Right renal cortex interstitium (tissue), 3 donors: ENCODE data around the gene RCSD1. TPM values are rescaled to one million over a fixed set of nuclear protein-coding genes. Genes with fewer than 3 reads are reported as not detected.
"Not testable (repeated sequence)": the region's sequence is repeated elsewhere in the genome, so short reads cannot be mapped to it uniquely, and the experiment has no call there.

ENCODE experiments used
- DNase-seq, 3 donors: peaks; one replicate each; pipeline ENCODE4 v3.0.0-alpha.2; 2013; ENCODE audit warnings: low read depth in 3 of 3, low spot score in 2 of 3
- polyA plus RNA-seq, 3 donors: library from polyadenylated mRNA; unstranded; fragments of 120-200 nt; gene quantifications; one replicate each; pipeline ENCODE4 v1.2.1, GENCODE V29; 2013; ENCODE audit not compliant: insufficient read length in 3 of 3

Gene RCSD1
- polyA plus RNA-seq, 3 donors = 12.0 to 15.5 (median 13.5) TPM

DNA sequence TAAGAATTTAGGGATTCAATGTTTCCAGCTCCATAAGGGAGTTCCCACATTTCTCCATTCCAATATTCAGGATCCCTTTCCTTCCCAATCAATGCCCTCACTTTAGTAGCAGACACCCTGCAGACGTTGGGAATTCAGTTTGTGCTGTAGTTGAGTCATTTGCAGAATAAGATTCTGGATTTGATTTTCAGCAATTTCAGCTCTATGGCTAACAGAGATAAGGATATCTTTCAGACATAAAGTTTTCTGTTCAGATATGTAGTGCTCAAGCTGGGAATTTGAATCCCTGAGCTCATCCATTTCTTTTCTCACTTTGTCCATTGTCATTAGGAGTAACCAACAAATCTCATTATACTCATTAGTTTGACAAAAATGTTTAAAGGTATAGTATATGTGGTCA is 104.8 kb downstream of the RCSD1 start:
- DNase-seq = no peak

DNA sequence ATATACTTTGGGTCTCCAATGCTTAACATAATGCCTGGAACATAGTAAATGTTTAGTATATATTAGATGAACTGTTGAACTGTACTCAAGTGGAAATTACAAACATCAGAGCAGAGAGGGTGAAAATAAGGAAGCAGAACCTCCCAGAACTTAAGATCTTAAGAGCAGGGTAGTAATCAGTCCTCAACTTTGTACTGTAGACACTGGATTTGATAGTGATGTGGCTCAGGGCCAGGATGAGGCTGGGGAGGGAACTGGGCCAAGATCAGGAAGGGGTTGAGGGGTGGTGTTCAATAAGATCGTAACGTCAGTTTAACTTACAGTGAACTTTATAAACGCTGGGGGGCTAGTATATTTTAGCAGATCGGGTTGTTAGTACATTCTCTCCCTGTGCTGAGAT is 107.1 kb downstream of the RCSD1 start:
- no peak for DNase-seq

GRCh38 chr1:167738158-167738557 is 108.1 kb downstream of the RCSD1 start:
- DNase-seq = no peak

DNA sequence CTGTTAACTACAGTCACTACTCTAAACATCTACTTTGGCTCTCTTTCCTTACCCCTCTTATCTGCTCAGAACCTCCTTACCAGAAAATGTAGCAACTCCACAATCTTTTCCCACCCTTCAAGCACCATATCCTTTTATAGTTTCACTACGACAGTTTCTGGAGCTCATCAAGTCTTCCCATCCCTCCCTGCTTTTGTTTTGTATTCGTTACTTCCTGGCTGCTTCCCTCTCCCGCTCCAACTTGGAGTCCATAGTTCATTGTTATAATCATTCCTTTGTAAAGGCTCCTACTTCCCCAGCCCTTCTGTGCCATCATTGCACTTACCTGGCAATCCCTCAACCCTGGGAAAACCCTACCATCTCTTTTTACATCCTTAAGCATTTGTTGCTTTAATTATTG is 109.7 kb downstream of the RCSD1 start:
- no peak for DNase-seq

GRCh38 chr1:167741103-167741502 is 111.1 kb downstream of the RCSD1 start:
- DNase-seq = not testable (repeated sequence)

DNA sequence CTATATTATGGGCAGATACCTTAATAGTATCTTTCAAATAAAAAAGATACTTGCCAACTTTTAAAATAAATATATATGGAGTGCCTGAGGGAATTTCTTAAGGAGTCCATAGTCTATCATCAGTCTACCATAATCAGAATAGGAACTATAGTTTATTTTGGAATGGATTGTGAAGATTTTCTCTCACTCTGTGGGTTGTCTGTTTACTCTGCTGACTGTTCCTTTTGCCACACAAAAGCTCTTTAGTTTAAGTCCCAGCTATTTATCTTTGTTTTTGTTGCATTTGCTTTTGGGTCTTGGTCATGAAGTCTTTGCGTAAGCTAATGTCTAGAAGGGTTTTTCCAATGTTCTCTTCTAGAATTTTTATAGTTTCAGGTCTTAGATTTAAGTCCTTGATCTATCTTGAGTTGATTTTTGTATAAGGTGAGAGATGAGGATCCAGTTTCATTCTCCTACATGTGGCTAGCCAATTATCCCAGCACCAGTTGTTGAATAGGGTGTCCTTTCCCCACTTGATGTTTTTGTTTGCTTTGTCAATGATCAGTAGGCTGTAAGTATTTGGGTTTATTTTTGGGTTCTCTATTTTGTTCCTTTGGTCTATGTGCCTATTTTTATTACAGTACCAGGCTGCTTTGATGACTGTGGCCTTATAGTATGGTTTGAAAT is 112.5 kb downstream of the RCSD1 start:
- DNase-seq = not testable (repeated sequence)

DNA sequence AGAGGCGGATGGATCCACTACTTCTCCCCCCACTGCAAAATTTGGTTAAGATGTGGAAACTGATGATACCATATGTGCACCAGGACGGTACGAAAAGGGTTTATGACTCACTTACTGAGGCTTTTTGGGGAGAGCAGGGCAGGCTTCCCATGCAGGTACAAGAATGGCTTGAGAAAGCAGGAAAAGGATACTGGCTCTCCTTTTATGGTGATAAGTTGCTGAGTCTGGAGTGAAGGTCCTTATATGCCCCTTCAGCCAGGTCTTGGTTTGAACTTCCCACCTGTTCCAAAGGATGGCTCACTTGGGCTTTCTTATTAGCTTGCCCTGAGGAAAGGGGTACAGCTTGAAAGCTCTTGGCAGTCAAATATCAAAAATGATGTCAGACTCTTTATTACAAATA is 114.9 kb downstream of the RCSD1 start:
- DNase-seq = no peak

DNA sequence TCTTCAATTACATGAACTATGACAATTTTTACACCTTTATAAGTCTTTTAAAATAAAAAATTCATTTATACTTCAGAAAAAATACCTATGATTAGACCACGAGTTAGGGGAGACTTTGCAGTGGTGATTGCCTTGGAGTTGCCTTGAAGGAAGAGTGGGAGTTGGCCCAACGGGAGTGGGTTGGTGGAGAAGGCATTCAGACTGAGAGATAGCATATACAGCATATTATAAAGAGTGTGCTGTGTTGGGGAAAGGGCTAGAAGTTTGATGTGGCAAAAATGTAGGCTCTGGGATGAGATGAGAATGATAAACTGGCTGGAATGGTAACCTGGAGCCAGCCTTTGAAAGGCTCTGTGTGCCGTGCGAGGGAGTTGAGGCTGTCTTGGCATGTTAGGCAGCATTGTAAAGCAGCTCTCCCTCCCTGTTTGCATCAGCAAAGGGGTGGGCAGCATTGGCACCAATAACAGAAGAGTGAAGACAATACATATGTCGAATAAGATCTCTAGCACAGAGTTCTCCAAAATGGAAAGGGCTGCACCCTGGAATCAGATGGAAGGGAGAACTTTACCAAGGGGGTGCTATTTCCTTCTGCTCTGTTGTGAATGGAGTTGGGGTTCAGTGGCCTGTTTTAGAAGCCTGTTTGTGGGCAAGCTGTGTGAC is 116.1 kb downstream of the RCSD1 start:
- DNase-seq = no peak

DNA sequence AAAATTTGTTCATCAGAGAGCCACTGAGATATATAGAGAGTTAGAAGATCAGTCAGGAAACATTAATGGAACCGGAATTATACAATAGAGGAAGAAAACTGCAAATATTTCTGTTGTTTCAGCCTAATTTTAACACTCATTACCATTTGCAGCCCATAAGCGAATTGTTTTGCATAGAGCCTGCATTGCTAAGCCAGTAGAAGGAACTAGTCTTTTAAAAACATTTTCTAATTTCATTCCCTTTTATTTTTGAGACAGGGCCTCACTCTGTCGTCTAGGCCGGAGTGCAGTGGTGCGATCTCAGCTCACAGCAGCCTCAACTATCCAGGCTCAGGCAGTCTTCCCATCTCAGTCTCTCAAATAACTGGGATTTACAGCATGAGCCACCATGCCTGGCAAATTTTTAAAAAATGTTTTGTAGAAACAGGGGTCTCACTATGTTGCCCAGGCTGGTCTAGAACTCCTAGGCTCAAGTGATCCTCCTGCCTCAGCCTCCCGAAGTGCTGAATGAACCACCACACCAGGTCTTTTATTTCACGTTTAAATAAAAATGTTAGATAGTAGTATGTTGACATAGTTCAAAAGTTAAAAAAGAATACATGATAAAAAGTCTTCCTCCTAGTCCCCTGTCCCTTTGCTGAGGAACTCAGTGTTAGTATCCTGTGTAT is 117.1 kb downstream of the RCSD1 start:
- DNase-seq = no peak

GRCh38 chr1:167747988-167748387 is 118.0 kb downstream of the RCSD1 start:
- no peak for DNase-seq

- DNase-seq = no peak
Observed at GRCh38 chr1:167748906-167749305, 118.9 kb downstream of the RCSD1 start.

GRCh38 chr1:167749741-167750140 is 119.7 kb downstream of the RCSD1 start:
- DNase-seq = no peak

DNA sequence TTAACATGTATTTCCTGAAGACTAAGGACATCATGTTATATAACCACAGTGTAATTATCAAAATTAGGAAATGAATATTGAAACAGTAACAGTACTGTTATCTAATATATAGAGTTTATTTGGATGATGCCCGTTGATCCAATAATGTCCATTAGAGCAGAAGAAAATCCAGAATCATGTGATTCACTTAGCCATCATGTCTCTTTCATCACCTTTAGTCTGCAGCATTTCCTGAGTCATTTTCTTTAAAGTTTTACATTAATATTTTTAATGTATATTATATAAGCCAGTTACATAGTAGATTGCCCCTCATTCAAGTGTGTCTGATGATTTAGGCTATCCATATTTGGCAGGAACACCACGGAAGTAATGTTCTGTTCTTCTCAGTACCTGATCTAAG is 120.6 kb downstream of the RCSD1 start:
- DNase-seq = no peak

- DNase-seq = no peak
Observed at GRCh38 chr1:167751676-167752075, 121.6 kb downstream of the RCSD1 start.

DNA sequence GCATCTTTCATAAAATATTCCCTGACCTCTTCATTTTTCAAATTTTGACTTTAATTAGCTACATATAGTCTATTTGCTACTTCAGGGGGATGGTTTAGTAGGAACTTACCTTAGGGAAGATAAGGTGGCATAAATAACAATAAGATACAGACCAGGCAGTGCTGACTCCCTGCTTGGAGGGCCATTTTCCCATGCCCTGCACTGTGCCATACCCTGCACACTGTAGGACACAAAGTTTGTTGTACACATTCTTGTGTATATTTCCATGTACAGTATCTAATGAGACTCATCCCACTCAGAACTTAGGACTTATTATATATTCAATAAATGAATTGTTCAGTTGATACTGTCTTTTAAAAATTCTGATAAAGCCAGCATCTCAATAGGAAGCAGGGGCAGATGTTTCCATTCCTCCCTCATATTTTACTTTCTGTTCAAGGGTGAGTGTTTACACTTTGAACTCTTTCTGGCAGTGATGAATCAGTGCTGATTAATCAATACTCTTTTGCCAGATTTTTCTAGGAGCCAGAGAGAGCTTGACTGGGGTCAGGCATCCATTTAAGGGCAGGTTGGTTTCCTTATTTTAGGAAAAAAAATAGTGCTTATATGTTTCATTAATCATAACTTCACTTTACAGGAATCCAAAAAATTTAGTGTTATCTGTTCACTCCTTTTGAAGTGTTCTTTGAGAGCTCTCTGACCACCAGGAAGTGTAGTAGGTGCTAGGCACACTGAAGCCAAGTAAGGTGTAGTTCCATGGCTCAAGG is 122.4 kb downstream of the RCSD1 start:
- no peak for DNase-seq

DNA sequence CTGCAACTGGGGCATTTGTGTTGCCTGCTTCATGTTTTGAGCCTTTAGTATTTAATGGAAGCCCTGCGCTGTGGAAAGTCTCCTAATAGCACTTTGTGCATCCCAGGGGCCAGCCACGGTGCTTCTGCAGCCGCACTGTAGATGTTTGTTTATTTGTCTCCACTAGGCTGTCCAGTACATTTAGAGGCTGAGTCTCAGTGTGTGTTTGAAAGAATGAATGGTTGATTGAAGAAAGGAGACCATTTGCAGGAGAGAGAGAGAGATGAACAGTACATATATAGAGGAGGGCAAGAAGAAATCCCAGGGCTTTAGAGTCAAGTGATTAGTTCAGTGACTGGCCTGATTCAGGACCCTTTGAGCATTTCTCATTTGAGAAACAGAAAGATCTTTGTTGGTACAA is 125.6 kb downstream of the RCSD1 start:
- no peak for DNase-seq

Other genes with a start within 250 kb of the RCSD1 start
- gene CD247, start 111.7 kb upstream of the RCSD1 start, polyA plus RNA-seq = under 1 TPM; 0.37 to 0.92 (median 0.49) TPM
- 100 to 1,000 TPM; 113 to 130 (median 130) TPM for gene CREG1, start 76.5 kb upstream of the RCSD1 start, polyA plus RNA-seq
- gene MPZL1, start 91.8 kb downstream of the RCSD1 start, polyA plus RNA-seq = 100 to 1,000 TPM; 122 to 129 (median 124) TPM